Neural crest cell (in vitro differentiated cells): ENCODE results near the gene KCNA1. TPM values are rescaled to one million over a fixed set of nuclear protein-coding genes. Genes with fewer than 3 reads are reported as not detected.
"Not testable (repeated sequence)": the region's sequence is repeated elsewhere in the genome, so short reads cannot be mapped to it uniquely, and the experiment has no call there.

ENCODE experiments used
- DNase-seq: peaks from one replicate; pipeline ENCODE4 v3.0.0; 2021; ENCODE audit warnings: low read depth, mixed read lengths, low spot score
- H3K27ac Mint-ChIP-seq: one replicate; pipeline ENCODE4 v1.8.0; 2021; ENCODE audit warnings: mild to moderate bottlenecking, mixed read lengths; ENCODE audit not compliant: unreplicated experiment
- H3K27me3 Mint-ChIP-seq: 2 replicates; pipeline ENCODE4 v1.8.0; 2021; ENCODE audit warnings: low read depth, mild to moderate bottlenecking, mixed read lengths
- H3K36me3 Mint-ChIP-seq: 2 replicates; pipeline ENCODE4 v1.8.0; 2021; ENCODE audit warnings: low read depth, mild to moderate bottlenecking, mixed read lengths
- H3K4me1 Mint-ChIP-seq: 2 replicates; pipeline ENCODE4 v1.8.0; 2021; ENCODE audit warnings: mixed read lengths
- H3K4me3 Mint-ChIP-seq: one replicate; pipeline ENCODE4 v1.8.0; 2021; ENCODE audit warnings: mild to moderate bottlenecking, mixed read lengths
- H3K9me3 Mint-ChIP-seq: 2 replicates; pipeline ENCODE4 v1.8.0; 2021; ENCODE audit warnings: mixed read lengths
- total RNA-seq: library from RNA; stranded (reverse); gene quantifications from 2 replicates; pipeline ENCODE4 v1.2.1, GENCODE V29; 2021
- TF ChIP-seq, protein P1 (sequence below): fragments of 200-600 bp; sonication (generic); conservative IDR thresholded peaks from 2 replicates; pipeline ENCODE4 v1.5.0; 2021; ENCODE audit warnings: antibody characterized with exemption, mild to moderate bottlenecking

The KCNA1 gene
- total RNA-seq, 1 donor from 2014 or later, result 0.37 TPM

DNA sequence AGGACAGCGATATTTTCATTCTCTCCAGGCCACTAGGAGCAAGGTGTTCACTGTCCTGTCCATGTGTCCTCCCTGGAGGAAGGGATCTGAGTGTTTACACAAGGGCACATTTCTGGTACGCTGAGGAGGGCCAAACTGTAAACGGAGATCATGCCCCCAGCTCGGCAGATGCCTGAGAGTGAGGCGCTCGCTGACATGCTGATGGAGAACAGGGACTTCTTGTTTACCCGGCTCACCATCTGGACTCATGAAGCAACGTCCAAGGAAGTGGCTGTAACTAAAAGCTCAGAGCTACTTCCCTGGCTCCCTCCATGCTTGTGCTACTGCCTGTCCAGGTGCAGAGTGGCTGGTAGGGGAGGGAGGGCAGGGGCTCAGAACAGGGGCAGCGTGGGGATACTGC, 43.4 kb upstream of the KCNA1 start:
- Mint-ChIP-seq H3K4me1 (no peaks in the 10 kb centered on the region), H3K9me3 (no peaks in the 10 kb centered on the region), H3K36me3 (no peaks in the 10 kb centered on the region), H3K27ac (no peak overlapping the region), H3K4me3 (no peak overlapping the region), H3K27me3 (peaks cover 73% of the 10 kb centered on the region)
- no peak for DNase-seq
- TF ChIP-seq, protein P1, sequence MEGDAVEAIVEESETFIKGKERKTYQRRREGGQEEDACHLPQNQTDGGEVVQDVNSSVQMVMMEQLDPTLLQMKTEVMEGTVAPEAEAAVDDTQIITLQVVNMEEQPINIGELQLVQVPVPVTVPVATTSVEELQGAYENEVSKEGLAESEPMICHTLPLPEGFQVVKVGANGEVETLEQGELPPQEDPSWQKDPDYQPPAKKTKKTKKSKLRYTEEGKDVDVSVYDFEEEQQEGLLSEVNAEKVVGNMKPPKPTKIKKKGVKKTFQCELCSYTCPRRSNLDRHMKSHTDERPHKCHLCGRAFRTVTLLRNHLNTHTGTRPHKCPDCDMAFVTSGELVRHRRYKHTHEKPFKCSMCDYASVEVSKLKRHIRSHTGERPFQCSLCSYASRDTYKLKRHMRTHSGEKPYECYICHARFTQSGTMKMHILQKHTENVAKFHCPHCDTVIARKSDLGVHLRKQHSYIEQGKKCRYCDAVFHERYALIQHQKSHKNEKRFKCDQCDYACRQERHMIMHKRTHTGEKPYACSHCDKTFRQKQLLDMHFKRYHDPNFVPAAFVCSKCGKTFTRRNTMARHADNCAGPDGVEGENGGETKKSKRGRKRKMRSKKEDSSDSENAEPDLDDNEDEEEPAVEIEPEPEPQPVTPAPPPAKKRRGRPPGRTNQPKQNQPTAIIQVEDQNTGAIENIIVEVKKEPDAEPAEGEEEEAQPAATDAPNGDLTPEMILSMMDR, result no peak

DNA sequence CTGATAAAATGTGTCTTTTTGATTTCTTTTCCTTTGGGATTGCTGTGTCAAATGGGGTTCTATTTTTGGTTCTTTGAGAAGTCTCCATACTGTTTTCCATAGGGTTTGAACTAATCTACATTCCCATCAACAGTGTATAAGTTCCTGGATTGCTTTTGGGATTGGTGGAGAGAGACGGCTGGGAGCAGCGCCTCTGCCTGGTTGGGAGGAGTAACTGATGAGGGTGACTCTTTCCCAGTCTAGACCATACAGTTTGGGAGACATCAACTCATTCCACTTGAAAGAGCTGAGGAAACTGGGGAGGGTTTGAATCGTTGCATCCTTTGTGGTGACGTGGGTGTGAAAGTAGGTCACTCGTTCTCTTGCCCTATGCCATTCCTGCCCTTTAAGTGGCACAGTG, 42.3 kb upstream of the KCNA1 start:
- Mint-ChIP-seq H3K36me3 (no peaks in the 10 kb centered on the region), H3K9me3 (no peaks in the 10 kb centered on the region), H3K4me1 (no peaks in the 10 kb centered on the region), H3K4me3 (no peak overlapping the region), H3K27me3 (peaks cover 76% of the 10 kb centered on the region), H3K27ac (no peak overlapping the region)
- DNase-seq, result no peak
- TF ChIP-seq, protein P1, result no peak

DNA sequence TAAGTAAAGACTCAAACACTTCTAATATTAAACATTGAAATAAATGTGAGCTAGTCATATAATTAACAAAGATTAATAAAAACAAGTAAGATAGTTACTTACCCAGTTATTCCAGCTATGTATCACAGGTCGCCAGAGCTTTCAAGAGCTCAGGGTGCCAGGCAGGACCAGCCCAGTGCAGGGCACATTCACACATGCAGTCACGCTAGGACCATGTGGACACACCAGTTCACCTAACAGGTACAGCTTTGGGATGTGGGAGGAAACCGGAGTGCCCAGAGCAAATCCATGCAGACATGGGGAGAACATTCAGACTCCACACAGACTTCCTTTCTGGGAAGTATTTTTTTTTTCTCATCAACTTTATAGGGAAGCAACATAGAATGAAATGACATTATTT, 39.3 kb upstream of the KCNA1 start:
- peaks cover 61% of the 10 kb centered on the region for H3K27me3 Mint-ChIP-seq
- TF ChIP-seq, protein P1, result no peak
- DNase-seq, result no peak
- no peak overlapping the region for H3K4me3 Mint-ChIP-seq
- H3K36me3 Mint-ChIP-seq, result no peaks in the 10 kb centered on the region
- no peaks in the 10 kb centered on the region for H3K4me1 Mint-ChIP-seq
- no peak overlapping the region for H3K27ac Mint-ChIP-seq
- no peaks in the 10 kb centered on the region for H3K9me3 Mint-ChIP-seq

DNA sequence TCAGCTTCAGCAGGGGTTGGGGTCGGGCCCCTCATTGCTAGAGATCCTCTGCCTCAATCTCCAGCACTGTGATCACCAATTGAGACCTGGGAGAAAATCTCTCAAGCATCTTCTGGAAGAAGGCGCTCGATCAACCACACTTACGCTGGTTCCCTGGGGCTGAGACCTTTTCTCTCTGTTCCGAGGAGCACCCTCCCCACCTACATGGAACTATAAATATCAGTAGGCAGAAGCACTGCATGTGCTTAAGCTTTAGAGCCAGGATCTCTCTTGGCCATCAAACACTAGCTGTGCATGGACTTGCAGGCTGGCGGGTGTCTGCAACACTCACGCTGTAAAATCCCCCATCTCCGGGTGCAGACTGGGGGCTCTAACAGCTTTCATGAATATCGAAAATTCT, 38.2 kb upstream of the KCNA1 start:
- Mint-ChIP-seq H3K9me3 (peaks cover 3% of the 10 kb centered on the region), H3K4me3 (no peak overlapping the region), H3K27me3 (peaks cover 64% of the 10 kb centered on the region), H3K27ac (no peak overlapping the region), H3K36me3 (no peaks in the 10 kb centered on the region), H3K4me1 (no peaks in the 10 kb centered on the region)
- DNase-seq, result no peak
- TF ChIP-seq, protein P1, result no peak

DNA sequence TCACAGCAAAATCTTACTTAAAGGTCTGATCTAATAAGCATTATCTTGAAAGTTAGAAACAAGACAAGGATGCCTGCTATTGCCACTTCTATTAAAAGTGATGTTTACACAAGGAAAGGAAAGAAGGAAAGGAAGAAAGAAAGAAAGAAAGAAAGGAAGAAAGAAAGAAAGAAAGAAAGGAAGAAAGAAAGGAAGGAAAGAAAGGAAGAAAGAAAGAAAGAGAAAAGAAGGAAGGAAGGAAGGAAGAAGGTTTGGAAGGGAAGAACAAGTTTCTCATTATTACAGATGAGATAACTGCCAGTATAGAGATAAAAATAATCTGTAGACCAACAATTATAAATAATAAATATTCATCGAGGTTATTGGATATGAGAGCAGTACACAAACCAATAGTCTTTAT, 35.8 kb upstream of the KCNA1 start:
- no peaks in the 10 kb centered on the region for H3K36me3 Mint-ChIP-seq
- no peak overlapping the region for H3K27ac Mint-ChIP-seq
- H3K27me3 Mint-ChIP-seq, result peaks cover 49% of the 10 kb centered on the region
- no peak for DNase-seq
- H3K4me1 Mint-ChIP-seq, result no peaks in the 10 kb centered on the region
- TF ChIP-seq, protein P1, result no peak
- H3K9me3 Mint-ChIP-seq, result peaks cover 5% of the 10 kb centered on the region
- no peak overlapping the region for H3K4me3 Mint-ChIP-seq

DNA sequence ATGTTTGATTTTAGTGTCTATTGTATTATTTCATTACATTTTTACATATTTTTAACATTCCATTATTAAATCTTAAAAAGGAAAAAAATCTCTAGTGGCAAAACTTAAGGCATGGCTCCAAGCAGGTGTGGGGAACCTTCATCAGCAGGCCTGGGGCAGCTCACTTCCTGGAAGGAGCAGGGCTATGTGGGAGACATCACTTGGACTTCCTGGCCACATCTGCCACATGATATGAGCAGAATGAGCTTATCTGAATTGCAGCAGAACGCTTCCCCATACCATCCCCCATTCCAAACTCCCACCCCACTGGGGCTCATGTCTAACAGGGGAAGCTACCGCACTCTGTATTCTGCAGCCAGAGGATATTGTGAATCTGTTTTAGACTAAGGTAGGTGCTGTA, 35.0 kb upstream of the KCNA1 start:
- Mint-ChIP-seq H3K27me3 (peaks cover 49% of the 10 kb centered on the region), H3K9me3 (peaks cover 5% of the 10 kb centered on the region), H3K36me3 (no peaks in the 10 kb centered on the region), H3K4me1 (no peaks in the 10 kb centered on the region), H3K4me3 (no peak overlapping the region), H3K27ac (no peak overlapping the region)
- no peak for DNase-seq
- TF ChIP-seq, protein P1, result no peak

DNA sequence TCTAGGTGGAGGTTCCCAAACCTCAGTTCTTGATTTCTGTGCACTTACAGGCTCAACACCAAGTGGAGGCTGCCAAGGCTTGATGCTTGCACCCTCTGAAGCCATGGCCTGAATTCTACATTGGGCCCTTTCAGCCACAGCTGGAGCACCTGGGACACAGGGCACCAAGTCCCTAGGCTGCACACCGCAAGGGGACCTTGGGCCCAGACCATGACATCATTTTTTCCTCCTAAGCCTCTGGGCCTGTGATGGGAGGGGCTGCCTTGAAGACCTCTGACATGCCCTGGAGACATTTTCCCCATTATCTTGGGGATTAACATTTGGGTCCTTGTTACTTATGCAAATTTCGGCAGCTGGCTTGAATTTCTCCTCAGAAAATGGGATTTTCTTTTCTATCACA, 30.2 kb upstream of the KCNA1 start:
- H3K27ac Mint-ChIP-seq, result not testable (repeated sequence)
- peaks cover 60% of the 10 kb centered on the region for H3K27me3 Mint-ChIP-seq
- H3K9me3 Mint-ChIP-seq, result peaks cover 19% of the 10 kb centered on the region

More for the DNA sequence above, 30.2 kb upstream of the KCNA1 start:
- H3K36me3 Mint-ChIP-seq, H3K4me3 Mint-ChIP-seq, H3K4me1 Mint-ChIP-seq, DNase-seq: not testable (repeated sequence)
